Measurements from ENCODE around the gene OTUB2.

- no peak for TF ChIP-seq POLR2A (IDR thresholded peaks at IDR 0.05)
- no peak for TF ChIP-seq CTCF (IDR thresholded peaks at IDR 0.05)
Measured at GRCh38 chr14:94041551-94042346, 15.6 kb downstream of the OTUB2 start.

Data from right lobe of liver (tissue), 4 donors.